Uterus (tissue), 4 donors: ENCODE data around the gene RNF144A. TPM values are rescaled to one million over a fixed set of nuclear protein-coding genes. Genes with fewer than 3 reads are reported as not detected.
A peak's percentile ranks its signal among the peaks of the same experiment; 100 is the strongest.

ENCODE experiments used
- DNase-seq, 2 donors: peaks; one replicate each; pipeline ENCODE4 v3.0.0-alpha.2; 2019 to 2020
- H3K27ac ChIP-seq, 2 donors: fragments of 200-600 bp; sonication (generic); 1 replicate in 1 of 2; 2 replicates in 1 of 2; pipeline ENCODE4 v1.5.1; 2016 to 2018
- H3K27me3 ChIP-seq, 2 donors: fragments of 200-600 bp; sonication (generic); one replicate each; pipeline ENCODE4 v1.5.1; 2018 to 2019; ENCODE audit warnings: control low read depth in 1 of 2
- H3K36me3 ChIP-seq, 2 donors: fragments of 200-600 bp; sonication (generic); one replicate each; pipeline ENCODE4 v1.5.1; 2019; ENCODE audit warnings: control low read depth in 1 of 2
- H3K4me1 ChIP-seq, 2 donors: fragments of 200-600 bp; sonication (generic); one replicate each; pipeline ENCODE4 v1.5.1; 2018 to 2019; ENCODE audit warnings: control low read depth in 1 of 2
- H3K4me3 ChIP-seq, 2 donors: fragments of 200-600 bp; sonication (generic); 1 replicate in 1 of 2; 2 replicates in 1 of 2; pipeline ENCODE4 v1.5.1; 2018 to 2019; ENCODE audit warnings: mild to moderate bottlenecking in 1 of 2
- H3K9me3 ChIP-seq, 2 donors: fragments of 200-600 bp; sonication (generic); one replicate each; pipeline ENCODE4 v1.5.1; 2019; ENCODE audit warnings: control low read depth in 1 of 2
- POLR2A ChIP-seq, 2 donors: fragments of 450-650 bp; IDR thresholded peaks; one replicate each; pipeline ENCODE4 v1.6.1; 2016; ENCODE audit warnings: antibody characterized with exemption in 2 of 2, mild to moderate bottlenecking in 1 of 2, moderate library complexity in 1 of 2
- intact Hi-C: fragments of 100-400 bp; cut with DNase I; formaldehyde crosslinking; loops from one replicate; pipeline ENCODE4 v1.15.1; 2023; ENCODE audit warnings: low total_unique reads
- total RNA-seq, 4 donors: library from RNA; depleted of rRNA in 3 of 4; stranded (reverse); fragments of >200 nt in 3 of 4; gene quantifications; one replicate each; pipeline versions ENCODE4 v1.1.0 to v1.2.4, GENCODE V29; 2014 to 2023
- TF ChIP-seq, protein P1 (sequence below), 4 experiments: fragments of 200-600 bp in 2 of 4; fragments of 450-650 bp in 2 of 4; sonication (generic) in 2 of 4; IDR thresholded peaks; one replicate each; pipeline ENCODE4 v1.5.1; 2016 to 2019; ENCODE audit warnings: antibody characterized with exemption in 4 of 4, mild to moderate bottlenecking in 2 of 4, moderate library complexity in 1 of 4
- donor health status: DM: yes; HTN: yes; CAD: no.

RNF144A gene
- 100 to 1,000 TPM in 1 of 4 donors, 10 to 100 TPM in 3; 22.5 to 103 (median 63.0) TPM for total RNA-seq

DNA sequence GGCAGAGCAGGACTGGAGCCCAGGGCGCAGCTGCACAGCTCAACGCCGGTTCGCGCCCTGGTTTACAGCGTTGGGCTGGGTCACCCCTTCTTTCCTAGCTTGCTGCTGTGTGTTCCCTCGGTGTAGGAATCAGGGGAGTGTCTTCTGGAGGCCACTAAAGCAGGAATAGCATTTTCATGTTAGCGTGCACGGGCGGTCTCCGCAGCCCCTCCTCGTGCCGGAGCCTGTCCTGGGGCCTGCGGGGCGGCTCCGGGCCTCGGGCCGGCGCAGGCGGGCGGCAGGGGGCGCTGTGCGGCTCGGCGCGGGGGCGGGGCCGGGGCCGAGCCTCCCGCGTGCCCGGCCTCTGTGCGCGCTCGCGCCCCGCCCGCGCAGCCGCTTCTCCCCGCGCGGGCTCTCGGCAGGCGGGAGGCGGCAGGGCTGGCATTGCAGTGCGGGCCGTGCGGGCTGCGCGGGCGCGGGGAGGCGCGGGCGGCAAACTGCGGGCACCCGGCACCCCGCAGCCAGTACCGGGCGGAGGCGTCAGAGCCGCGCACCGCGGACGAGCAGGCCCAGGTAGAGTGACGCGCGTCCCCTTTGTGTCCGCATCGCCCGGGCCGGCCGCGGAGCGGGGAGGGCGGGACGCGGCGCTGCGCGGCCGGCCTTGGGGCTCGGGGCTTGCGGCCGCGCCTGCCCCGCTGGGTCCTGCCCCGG is at the start of gene RNF144A:
Gene RNF144A (plus strand): TSS at position 342 of the 690 bp plus-strand sequence. CDS start 79,515 bp downstream, outside the sequence.
- Histone ChIP-seq H3K4me1 (peaks cover 0 to 11% of the 10 kb centered on the region in 2 donors), H3K36me3 (no peaks in the 10 kb centered on the region), H3K9me3 (no peaks in the 10 kb centered on the region), H3K27ac (peak within 1 kb of the TSS; percentile 86), H3K27me3 (no peaks in the 10 kb centered on the region), H3K4me3 (peak within 1 kb of the TSS; percentile 43 to 94)
- TF ChIP-seq, protein P1, sequence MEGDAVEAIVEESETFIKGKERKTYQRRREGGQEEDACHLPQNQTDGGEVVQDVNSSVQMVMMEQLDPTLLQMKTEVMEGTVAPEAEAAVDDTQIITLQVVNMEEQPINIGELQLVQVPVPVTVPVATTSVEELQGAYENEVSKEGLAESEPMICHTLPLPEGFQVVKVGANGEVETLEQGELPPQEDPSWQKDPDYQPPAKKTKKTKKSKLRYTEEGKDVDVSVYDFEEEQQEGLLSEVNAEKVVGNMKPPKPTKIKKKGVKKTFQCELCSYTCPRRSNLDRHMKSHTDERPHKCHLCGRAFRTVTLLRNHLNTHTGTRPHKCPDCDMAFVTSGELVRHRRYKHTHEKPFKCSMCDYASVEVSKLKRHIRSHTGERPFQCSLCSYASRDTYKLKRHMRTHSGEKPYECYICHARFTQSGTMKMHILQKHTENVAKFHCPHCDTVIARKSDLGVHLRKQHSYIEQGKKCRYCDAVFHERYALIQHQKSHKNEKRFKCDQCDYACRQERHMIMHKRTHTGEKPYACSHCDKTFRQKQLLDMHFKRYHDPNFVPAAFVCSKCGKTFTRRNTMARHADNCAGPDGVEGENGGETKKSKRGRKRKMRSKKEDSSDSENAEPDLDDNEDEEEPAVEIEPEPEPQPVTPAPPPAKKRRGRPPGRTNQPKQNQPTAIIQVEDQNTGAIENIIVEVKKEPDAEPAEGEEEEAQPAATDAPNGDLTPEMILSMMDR (IDR thresholded peaks at IDR 0.05): peak; percentile 21 to 77 (median 62)
- TF ChIP-seq POLR2A (IDR thresholded peaks at IDR 0.05): peak; percentile 41 to 68
- intact Hi-C loops: loop anchor here (10.0 kb wide), 1 partner anchor 118 kb away; no protein-coding TSS in a partner anchor
- peak; percentile 51 to 74 for DNase-seq

- Histone ChIP-seq H3K9me3 (no peaks in the 10 kb centered on the region), H3K4me1 (no peaks in the 10 kb centered on the region), H3K27me3 (no peaks in the 10 kb centered on the region), H3K36me3 (no peaks in the 10 kb centered on the region), H3K27ac (no peak overlapping the region), H3K4me3 (no peak overlapping the region)
- DNase-seq: no peak
- TF ChIP-seq POLR2A (IDR thresholded peaks at IDR 0.05): no peak
- TF ChIP-seq, protein P1 (IDR thresholded peaks at IDR 0.05): no peak
- intact Hi-C loops: no loop called here
These were observed 44.8 kb upstream of the RNF144A start for GRCh38 chr2:6872394-6872793.

DNA sequence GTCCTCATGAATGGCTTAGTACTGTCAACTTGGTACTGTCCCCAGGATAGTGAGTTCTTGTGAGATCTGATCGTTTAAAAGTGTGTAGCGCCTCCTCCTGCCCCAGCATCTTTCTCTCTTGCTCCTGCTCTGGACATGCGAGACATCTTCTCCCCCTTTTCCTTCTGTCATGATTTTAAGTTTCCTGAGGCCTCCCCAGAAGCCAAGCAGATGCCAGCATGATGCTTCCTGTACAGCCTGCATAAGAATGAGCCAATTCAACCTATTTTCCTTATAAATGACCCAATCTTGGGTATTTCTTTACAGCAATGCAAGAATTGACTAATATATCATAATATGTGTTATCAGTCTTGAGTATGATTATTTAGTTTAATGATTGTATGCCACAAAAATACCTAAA is 43.2 kb upstream of the RNF144A start:
- intact Hi-C loops: no loop called here
- Histone ChIP-seq H3K4me3 (no peak overlapping the region), H3K27ac (no peak overlapping the region), H3K36me3 (no peaks in the 10 kb centered on the region), H3K4me1 (no peaks in the 10 kb centered on the region), H3K27me3 (no peaks in the 10 kb centered on the region), H3K9me3 (no peaks in the 10 kb centered on the region)
- TF ChIP-seq, protein P1 (IDR thresholded peaks at IDR 0.05): no peak
- TF ChIP-seq POLR2A (IDR thresholded peaks at IDR 0.05): no peak
- DNase-seq: no peak

GRCh38 chr2:6876309-6876708 is 40.9 kb upstream of the RNF144A start:
- Histone ChIP-seq H3K9me3 (no peaks in the 10 kb centered on the region), H3K36me3 (no peaks in the 10 kb centered on the region), H3K27ac (no peak overlapping the region), H3K27me3 (no peaks in the 10 kb centered on the region), H3K4me1 (no peaks in the 10 kb centered on the region), H3K4me3 (no peak overlapping the region)
- no peak for TF ChIP-seq POLR2A (IDR thresholded peaks at IDR 0.05)
- TF ChIP-seq, protein P1 (IDR thresholded peaks at IDR 0.05): no peak
- intact Hi-C loops: no loop called here
- no peak for DNase-seq
